ENCODE measurements around the gene DNER.

DNA sequence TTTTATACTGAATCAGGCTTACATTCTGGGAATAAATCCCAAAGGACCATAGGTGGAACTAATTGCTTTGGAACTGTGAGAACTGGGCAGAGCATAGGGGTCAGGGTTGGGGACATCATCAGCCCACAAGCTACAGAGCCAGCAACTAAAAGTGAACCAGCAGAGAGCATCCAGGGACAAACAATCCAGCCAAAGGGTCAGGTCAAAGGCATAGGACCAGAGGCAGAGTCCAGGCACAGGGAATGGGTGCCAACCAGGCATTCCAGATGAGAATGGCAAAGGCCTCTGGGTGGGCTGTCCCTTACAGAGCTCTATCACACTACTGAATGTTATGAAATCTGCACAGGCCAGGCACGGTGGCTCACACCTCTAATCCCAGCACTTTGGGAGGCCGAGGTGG, 12.3 kb upstream of the DNER start:
- TF ChIP-seq, protein P1, sequence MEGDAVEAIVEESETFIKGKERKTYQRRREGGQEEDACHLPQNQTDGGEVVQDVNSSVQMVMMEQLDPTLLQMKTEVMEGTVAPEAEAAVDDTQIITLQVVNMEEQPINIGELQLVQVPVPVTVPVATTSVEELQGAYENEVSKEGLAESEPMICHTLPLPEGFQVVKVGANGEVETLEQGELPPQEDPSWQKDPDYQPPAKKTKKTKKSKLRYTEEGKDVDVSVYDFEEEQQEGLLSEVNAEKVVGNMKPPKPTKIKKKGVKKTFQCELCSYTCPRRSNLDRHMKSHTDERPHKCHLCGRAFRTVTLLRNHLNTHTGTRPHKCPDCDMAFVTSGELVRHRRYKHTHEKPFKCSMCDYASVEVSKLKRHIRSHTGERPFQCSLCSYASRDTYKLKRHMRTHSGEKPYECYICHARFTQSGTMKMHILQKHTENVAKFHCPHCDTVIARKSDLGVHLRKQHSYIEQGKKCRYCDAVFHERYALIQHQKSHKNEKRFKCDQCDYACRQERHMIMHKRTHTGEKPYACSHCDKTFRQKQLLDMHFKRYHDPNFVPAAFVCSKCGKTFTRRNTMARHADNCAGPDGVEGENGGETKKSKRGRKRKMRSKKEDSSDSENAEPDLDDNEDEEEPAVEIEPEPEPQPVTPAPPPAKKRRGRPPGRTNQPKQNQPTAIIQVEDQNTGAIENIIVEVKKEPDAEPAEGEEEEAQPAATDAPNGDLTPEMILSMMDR (IDR thresholded peaks at IDR 0.05), result no peak
- TF ChIP-seq POLR2A (IDR thresholded peaks at IDR 0.05) (no peak), POLR2AphosphoS5 (IDR thresholded peaks at IDR 0.05) (no peak), EP300 (IDR thresholded peaks at IDR 0.05) (no peak)
